Mucosa of stomach (tissue), 1 donor: ENCODE results near the gene ZNF81.
"Not testable (repeated sequence)": the region's sequence is repeated elsewhere in the genome, so short reads cannot be mapped to it uniquely, and the experiment has no call there.

Experiments
- H3K27me3 ChIP-seq: one replicate; pipeline ENCODE4 v1.7.0; 2013; ENCODE audit warnings: mild to moderate bottlenecking, low read length; ENCODE audit not compliant: control insufficient read depth, insufficient read depth
- H3K36me3 ChIP-seq: one replicate; pipeline ENCODE4 v1.7.0; 2013; ENCODE audit warnings: low read length; ENCODE audit not compliant: control insufficient read depth, insufficient read depth
- H3K4me1 ChIP-seq: one replicate; pipeline ENCODE4 v1.7.0; 2013; ENCODE audit warnings: mild to moderate bottlenecking, low read length; ENCODE audit not compliant: control insufficient read depth, insufficient read depth
- H3K4me3 ChIP-seq: one replicate; pipeline ENCODE4 v1.7.0; 2013; ENCODE audit warnings: low read length
- H3K9ac ChIP-seq: one replicate; pipeline ENCODE4 v1.7.0; 2013; ENCODE audit warnings: mild to moderate bottlenecking, low read length, moderate library complexity
- H3K9me3 ChIP-seq: one replicate; pipeline ENCODE4 v1.7.0; 2013; ENCODE audit warnings: mild to moderate bottlenecking, low read length, moderate library complexity; ENCODE audit not compliant: control insufficient read depth
- donor health status: Pancreatic carcinoma.

ZNF81 gene

GRCh38 chrX:47849778-47850177, 13.1 kb downstream of the ZNF81 start:
- Histone ChIP-seq H3K27me3 (no peaks in the 10 kb centered on the region), H3K36me3 (no peaks in the 10 kb centered on the region), H3K9ac (no peak overlapping the region), H3K4me3 (no peak overlapping the region), H3K4me1 (no peaks in the 10 kb centered on the region), H3K9me3 (no peaks in the 10 kb centered on the region)

- not testable (repeated sequence) for H3K36me3 ChIP-seq, H3K9me3 ChIP-seq, H3K9ac ChIP-seq, H3K4me1 ChIP-seq, H3K27me3 ChIP-seq, H3K4me3 ChIP-seq
Observed at GRCh38 chrX:47850389-47850788, 13.7 kb downstream of the ZNF81 start.

- Histone ChIP-seq H3K36me3 (no peaks in the 10 kb centered on the region), H3K4me3 (no peak overlapping the region), H3K9ac (no peak overlapping the region), H3K27me3 (no peaks in the 10 kb centered on the region), H3K4me1 (no peaks in the 10 kb centered on the region), H3K9me3 (no peaks in the 10 kb centered on the region)
Observed at GRCh38 chrX:47850901-47851300, 14.2 kb downstream of the ZNF81 start.

GRCh38 chrX:47854474-47854873, 17.8 kb downstream of the ZNF81 start:
- Histone ChIP-seq H3K4me1 (no peaks in the 10 kb centered on the region), H3K36me3 (no peaks in the 10 kb centered on the region), H3K9me3 (no peaks in the 10 kb centered on the region), H3K27me3 (no peaks in the 10 kb centered on the region), H3K9ac (no peak overlapping the region), H3K4me3 (no peak overlapping the region)

GRCh38 chrX:47859686-47860085, 23.0 kb downstream of the ZNF81 start:
- Histone ChIP-seq H3K36me3 (no peaks in the 10 kb centered on the region), H3K9ac (no peak overlapping the region), H3K9me3 (no peaks in the 10 kb centered on the region), H3K4me3 (no peak overlapping the region), H3K4me1 (peaks cover 4% of the 10 kb centered on the region), H3K27me3 (no peaks in the 10 kb centered on the region)

- no peak overlapping the region for H3K4me3 ChIP-seq
- no peaks in the 10 kb centered on the region for H3K9me3 ChIP-seq
- H3K4me1 ChIP-seq: peaks cover 4% of the 10 kb centered on the region
- no peaks in the 10 kb centered on the region for H3K36me3 ChIP-seq
- no peaks in the 10 kb centered on the region for H3K27me3 ChIP-seq
- no peak overlapping the region for H3K9ac ChIP-seq
Observed at GRCh38 chrX:47862680-47863079, 26.0 kb downstream of the ZNF81 start.

- Histone ChIP-seq H3K9me3 (no peaks in the 10 kb centered on the region), H3K4me3 (no peak overlapping the region), H3K4me1 (peaks cover 4% of the 10 kb centered on the region), H3K9ac (no peak overlapping the region), H3K36me3 (no peaks in the 10 kb centered on the region), H3K27me3 (no peaks in the 10 kb centered on the region)
Observed at GRCh38 chrX:47863187-47863586, 26.5 kb downstream of the ZNF81 start.

GRCh38 chrX:47864300-47864699, 27.6 kb downstream of the ZNF81 start:
- Histone ChIP-seq H3K27me3 (no peaks in the 10 kb centered on the region), H3K36me3 (no peaks in the 10 kb centered on the region)

GRCh38 chrX:47864785-47865184, 28.1 kb downstream of the ZNF81 start:
- Histone ChIP-seq H3K4me3 (no peak overlapping the region), H3K9ac (no peak overlapping the region), H3K9me3 (no peaks in the 10 kb centered on the region), H3K27me3 (no peaks in the 10 kb centered on the region), H3K4me1 (peaks cover 4% of the 10 kb centered on the region), H3K36me3 (no peaks in the 10 kb centered on the region)

More at GRCh38 chrX:47864300-47864699, 27.6 kb downstream of the ZNF81 start:
- Histone ChIP-seq H3K4me3 (no peak overlapping the region), H3K4me1 (peaks cover 4% of the 10 kb centered on the region), H3K9ac (no peak overlapping the region), H3K9me3 (no peaks in the 10 kb centered on the region)

GRCh38 chrX:47873123-47873522, 36.4 kb downstream of the ZNF81 start:
- H3K9me3 ChIP-seq: no peaks in the 10 kb centered on the region
- H3K4me3 ChIP-seq: no peak overlapping the region
- no peak overlapping the region for H3K9ac ChIP-seq
- no peaks in the 10 kb centered on the region for H3K36me3 ChIP-seq
- H3K4me1 ChIP-seq: no peaks in the 10 kb centered on the region
- no peaks in the 10 kb centered on the region for H3K27me3 ChIP-seq

- Histone ChIP-seq H3K4me1 (no peaks in the 10 kb centered on the region), H3K9me3 (no peaks in the 10 kb centered on the region), H3K9ac (no peak overlapping the region), H3K4me3 (no peak overlapping the region), H3K27me3 (no peaks in the 10 kb centered on the region), H3K36me3 (no peaks in the 10 kb centered on the region)
Observed at GRCh38 chrX:47877327-47877726, 40.6 kb downstream of the ZNF81 start.

- Histone ChIP-seq H3K36me3 (no peaks in the 10 kb centered on the region), H3K4me3 (no peak overlapping the region), H3K27me3 (no peaks in the 10 kb centered on the region)
Observed at GRCh38 chrX:47878198-47878597, 41.5 kb downstream of the ZNF81 start.

GRCh38 chrX:47879463-47879862, 42.8 kb downstream of the ZNF81 start:
- Histone ChIP-seq H3K36me3 (no peaks in the 10 kb centered on the region), H3K9ac (no peak overlapping the region), H3K9me3 (no peaks in the 10 kb centered on the region), H3K27me3 (no peaks in the 10 kb centered on the region), H3K4me1 (no peaks in the 10 kb centered on the region), H3K4me3 (no peak overlapping the region)

More at GRCh38 chrX:47878198-47878597, 41.5 kb downstream of the ZNF81 start:
- Histone ChIP-seq H3K9me3 (no peaks in the 10 kb centered on the region), H3K4me1 (no peaks in the 10 kb centered on the region), H3K9ac (no peak overlapping the region)
